Uterus (tissue), 2 donors: ENCODE measurements around the gene PDF.

Experiments used
- CTCF ChIP-seq, 4 experiments: fragments of 200-600 bp in 2 of 4; fragments of 450-650 bp in 2 of 4; sonication (generic) in 2 of 4; IDR thresholded peaks; one replicate each; pipeline ENCODE4 v1.5.1; 2016 to 2019; ENCODE audit warnings: antibody characterized with exemption in 4 of 4, mild to moderate bottlenecking in 2 of 4, moderate library complexity in 1 of 4
- POLR2A ChIP-seq, 2 donors: fragments of 450-650 bp; IDR thresholded peaks; one replicate each; pipeline ENCODE4 v1.6.1; 2016; ENCODE audit warnings: antibody characterized with exemption in 2 of 2, mild to moderate bottlenecking in 1 of 2, moderate library complexity in 1 of 2

- TF ChIP-seq CTCF (IDR thresholded peaks at IDR 0.05): no peak
- TF ChIP-seq POLR2A (IDR thresholded peaks at IDR 0.05): no peak
Measured at GRCh38 chr16:69349536-69349935, 19.1 kb upstream of the PDF start.
